ENCODE measurements around the gene VIM. TPM values are rescaled to one million over a fixed set of nuclear protein-coding genes. Genes with fewer than 3 reads are reported as not detected.

VIM gene
- total RNA-seq, 8 experiments from 2014 or later, result 509 to 5,662 (median 997) TPM

DNA sequence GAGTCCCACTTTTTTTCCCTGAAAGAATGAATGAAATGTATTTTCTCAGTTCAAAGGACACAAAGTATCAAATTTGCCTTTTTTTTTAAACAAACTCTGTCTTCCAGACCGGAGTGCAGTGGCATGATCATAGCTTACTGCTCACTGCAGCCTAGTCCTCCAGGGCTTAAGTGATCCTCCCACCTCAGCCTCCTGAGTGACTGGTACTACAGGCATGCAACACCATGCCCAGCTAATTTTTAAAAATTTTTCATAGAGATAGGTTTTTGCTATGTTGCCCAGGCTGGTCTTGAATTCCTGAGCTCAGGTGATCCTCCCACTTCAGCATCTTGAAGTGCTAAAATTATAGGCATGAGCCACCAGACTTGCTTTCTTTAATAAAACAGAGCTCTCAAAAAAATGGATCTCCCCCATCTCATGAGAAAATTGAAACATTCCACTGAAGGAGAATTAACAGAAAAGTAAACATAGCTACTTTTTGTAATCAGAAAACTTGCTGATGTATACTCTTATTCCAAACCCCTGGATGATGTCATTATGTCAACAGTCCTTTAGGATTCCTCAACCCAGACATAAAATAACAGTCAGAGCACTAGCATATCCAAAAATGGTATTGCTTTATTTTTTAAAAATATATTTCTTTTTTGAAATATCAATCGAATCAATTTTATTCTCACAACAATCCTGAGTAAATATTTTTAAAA lies 14.2 kb upstream of the VIM start:
- in situ Hi-C loops (cut with MboI; ENCODE audit: low pct_unique_long_range_greater_than_20kb in 2 of 9, low sequenced_read_pairs in 9 of 9, unreplicated experiment in 9 of 9), result loop anchor here in 1 of 9 experiments (25.0 kb wide), 1 partner anchor 176 kb away; no protein-coding TSS in a partner anchor

DNA sequence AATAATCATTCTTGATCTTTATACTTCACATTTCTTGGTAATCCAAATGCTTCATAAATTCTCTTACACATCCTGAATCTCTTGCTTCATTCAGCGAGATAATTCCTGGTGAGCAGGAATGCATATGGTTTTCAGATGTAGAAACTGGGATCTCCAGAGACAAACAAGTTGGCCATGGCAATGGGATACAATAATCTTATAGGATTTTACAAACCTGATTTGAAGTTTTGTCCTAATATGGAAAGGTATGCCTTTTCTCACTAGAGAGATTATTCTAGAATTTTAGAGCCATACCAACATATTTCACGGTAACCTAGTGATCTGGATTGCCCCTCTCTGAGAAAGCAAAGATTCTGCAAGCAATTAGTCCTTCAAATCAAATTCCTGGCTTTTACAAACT lies 13.5 kb upstream of the VIM start:
- H3K27ac ChIP-seq, result no peak overlapping the region
- WGBS, 10 experiments, result 0 to 100% (median 75%) methylated on average over 1 to 2 of the region's 2 CpGs; no CpG with 5 or more reads in 2 of the 10 experiments
- peak in 1 of 8 experiments; percentile 5 for ATAC-seq (replicated peaks in 6 of 8)
- in situ Hi-C loops (cut with MboI; ENCODE audit: low pct_unique_long_range_greater_than_20kb in 2 of 9, low sequenced_read_pairs in 9 of 9, unreplicated experiment in 9 of 9), result loop anchor here in 1 of 9 experiments (25.0 kb wide), 1 partner anchor 177 kb away; no protein-coding TSS in a partner anchor
- no peak overlapping the region for H3K4me3 ChIP-seq
- H3K4me1 ChIP-seq (replicated peaks in 1 of 2), result peaks cover 0 to 7% of the 10 kb centered on the region in 2 donors

More for the DNA sequence above, 14.2 kb upstream of the VIM start:
- 0 to 100% (median 72%) methylated on average over 1 to 2 of the region's 2 CpGs for WGBS, 10 experiments
- no peak for ATAC-seq (replicated peaks in 6 of 8)
- H3K4me1 ChIP-seq (replicated peaks in 1 of 2), result peaks cover 0 to 7% of the 10 kb centered on the region in 2 donors
- H3K27ac ChIP-seq, result no peak overlapping the region
- H3K4me3 ChIP-seq, result no peak overlapping the region

DNA sequence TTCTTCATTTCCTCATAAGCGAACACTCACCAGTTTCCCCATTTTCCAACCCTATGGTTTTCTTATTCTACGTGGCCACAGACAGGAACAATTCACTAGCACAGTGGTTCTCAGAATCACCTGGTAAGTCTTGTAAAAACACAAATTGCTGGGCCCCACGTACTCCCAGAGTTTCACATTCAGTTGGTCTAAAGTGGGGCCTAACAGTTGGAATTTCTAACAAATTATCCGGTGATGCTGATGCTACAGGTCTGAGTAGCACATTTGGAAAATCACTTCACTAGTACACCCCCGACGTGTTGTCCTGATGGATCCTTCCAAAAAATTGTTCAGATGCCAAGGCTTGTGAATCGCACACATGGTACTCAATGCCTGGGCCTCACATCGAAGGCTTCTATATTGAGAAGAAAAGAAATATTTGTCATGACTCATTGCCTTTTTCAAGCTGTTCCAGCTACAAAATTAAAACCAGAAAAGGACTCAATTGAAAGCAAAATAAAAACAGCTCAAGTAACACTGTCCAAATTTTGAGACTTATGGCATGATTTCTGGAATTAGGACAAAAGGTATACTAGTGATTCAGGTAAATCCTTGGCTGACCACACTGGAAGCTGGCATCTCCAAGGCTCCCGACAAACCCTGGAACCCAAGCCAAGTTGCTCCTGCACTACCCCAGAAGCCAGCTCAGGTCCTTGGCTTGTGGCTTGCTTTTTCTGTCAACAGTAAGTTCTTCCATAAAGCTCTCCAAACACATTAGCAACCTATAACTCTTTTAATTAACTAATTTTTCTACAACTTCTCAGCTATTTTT lies 12.9 kb upstream of the VIM start:
- H3K4me3 ChIP-seq, result no peak overlapping the region
- peak in 5 of 8 experiments; percentile 20 to 72 (median 48) for ATAC-seq (replicated peaks in 6 of 8)
- WGBS, 10 experiments, result 3 to 92% (median 79%) methylated on average over 1 to 9 of the region's 9 CpGs
- in situ Hi-C loops (cut with MboI; ENCODE audit: low pct_unique_long_range_greater_than_20kb in 2 of 9, low sequenced_read_pairs in 9 of 9, unreplicated experiment in 9 of 9), result loop anchor here in 1 of 9 experiments (25.0 kb wide), 1 partner anchor 178 kb away; no protein-coding TSS in a partner anchor
- H3K4me1 ChIP-seq (replicated peaks in 1 of 2), result peaks cover 0 to 7% of the 10 kb centered on the region in 2 donors
- H3K27ac ChIP-seq, result no peak overlapping the region

DNA sequence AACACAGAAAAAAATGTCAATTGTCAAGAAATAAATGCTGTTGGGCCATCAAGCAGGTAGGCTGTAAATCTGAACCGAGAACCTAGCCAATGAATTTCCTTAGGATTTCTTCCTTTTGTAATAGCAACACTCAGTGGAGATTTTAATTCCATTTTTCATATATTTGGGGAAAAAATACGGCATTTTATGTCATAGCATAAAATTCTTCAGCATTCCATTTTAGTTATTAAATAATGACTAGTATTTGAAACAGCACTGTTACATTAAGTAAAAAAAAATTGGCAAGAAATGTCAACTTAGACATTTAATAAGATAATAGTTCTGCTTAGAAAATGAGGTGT lies 12.3 kb upstream of the VIM start:
- in situ Hi-C loops (cut with MboI; ENCODE audit: low pct_unique_long_range_greater_than_20kb in 2 of 9, low sequenced_read_pairs in 9 of 9, unreplicated experiment in 9 of 9), result loop anchor here in 1 of 9 experiments (25.0 kb wide), 1 partner anchor 178 kb away; no protein-coding TSS in a partner anchor
- WGBS, 10 experiments, result 8 to 100% (median 89%) methylated on average over 1 to 2 of the region's 2 CpGs

DNA sequence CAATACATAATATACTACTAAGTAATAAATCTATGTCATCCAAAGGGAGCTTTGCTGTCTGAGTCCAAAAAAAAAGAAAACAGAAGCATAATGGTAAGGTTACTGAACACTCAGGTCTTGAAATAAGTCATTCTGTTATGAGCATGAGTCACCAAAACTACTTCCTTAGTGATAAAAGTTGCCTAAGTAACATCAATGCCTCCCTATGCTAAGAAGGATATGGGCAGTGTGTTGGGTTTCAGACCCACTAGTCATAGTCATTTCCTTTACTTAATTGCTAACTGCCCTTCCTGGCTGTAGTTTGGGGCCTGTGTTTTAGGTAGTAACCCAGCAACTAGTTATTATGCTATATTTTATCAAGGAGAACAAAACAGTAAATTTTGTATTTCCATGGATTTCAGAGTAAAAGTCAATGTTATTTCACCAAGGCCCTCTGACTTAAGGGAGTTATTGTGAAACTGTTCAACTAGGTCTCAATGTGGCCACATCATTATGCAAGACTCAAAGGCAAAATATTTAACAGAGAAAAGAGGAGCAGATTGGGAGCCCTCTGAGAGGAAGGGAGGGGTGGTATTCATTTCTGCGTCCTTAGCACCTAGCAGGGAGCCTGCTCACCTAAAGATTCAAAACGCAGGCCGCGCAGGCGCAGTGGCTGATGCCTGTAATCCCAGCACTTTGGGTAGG lies 11.7 kb upstream of the VIM start:
- peaks cover 0 to 7% of the 10 kb centered on the region in 2 donors for H3K4me1 ChIP-seq (replicated peaks in 1 of 2)
- ATAC-seq (replicated peaks in 6 of 8), result peak in 5 of 8 experiments; percentile 63 to 94 (median 82)
- H3K4me3 ChIP-seq, result no peak overlapping the region
- WGBS, 10 experiments, result 0 to 96% (median 80%) methylated on average over 1 to 4 of the region's 5 CpGs; no CpG with 5 or more reads in 3 of the 10 experiments
- in situ Hi-C loops (cut with MboI; ENCODE audit: low pct_unique_long_range_greater_than_20kb in 2 of 9, low sequenced_read_pairs in 9 of 9, unreplicated experiment in 9 of 9), result loop anchor here in 1 of 9 experiments (25.0 kb wide), 1 partner anchor 179 kb away; no protein-coding TSS in a partner anchor
- H3K27ac ChIP-seq, result no peak overlapping the region

More for the DNA sequence above, 12.3 kb upstream of the VIM start:
- peaks cover 0 to 7% of the 10 kb centered on the region in 2 donors for H3K4me1 ChIP-seq (replicated peaks in 1 of 2)
- ATAC-seq (replicated peaks in 6 of 8), result no peak
- H3K27ac ChIP-seq, result no peak overlapping the region
- H3K4me3 ChIP-seq, result no peak overlapping the region

DNA sequence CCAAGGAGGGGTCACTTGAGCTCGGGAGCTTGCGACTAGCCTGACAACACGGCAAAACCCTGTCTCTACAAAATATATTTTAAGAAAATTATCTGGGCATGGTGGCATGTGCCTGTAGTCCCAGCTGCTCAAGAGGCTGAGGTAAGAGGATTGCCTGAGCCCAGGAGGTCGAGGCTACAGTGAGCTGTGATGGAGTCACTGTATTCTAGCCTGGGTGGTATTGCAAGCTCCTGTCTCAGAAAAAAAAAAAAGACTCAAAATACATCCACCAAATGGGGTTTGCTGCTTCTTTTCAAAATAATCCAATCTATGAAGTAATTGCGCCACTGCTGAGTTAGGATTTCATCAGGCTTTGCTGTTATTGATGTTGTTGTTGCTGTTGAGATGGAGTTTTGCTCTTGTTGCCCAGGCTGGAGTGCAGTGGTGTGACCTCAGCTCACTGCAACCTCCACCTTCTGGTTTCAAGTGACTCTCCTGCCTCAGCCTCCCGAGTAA lies 11.1 kb upstream of the VIM start:
- H3K4me3 ChIP-seq, result no peak overlapping the region
- WGBS, 10 experiments, result 23 to 100% (median 82%) methylated on average over 1 to 6 of the region's 6 CpGs; no CpG with 5 or more reads in 3 of the 10 experiments
- H3K4me1 ChIP-seq (replicated peaks in 1 of 2), result peaks cover 0 to 7% of the 10 kb centered on the region in 2 donors
- ATAC-seq (replicated peaks in 6 of 8), result no peak
- in situ Hi-C loops (cut with MboI; ENCODE audit: low pct_unique_long_range_greater_than_20kb in 2 of 9, low sequenced_read_pairs in 9 of 9, unreplicated experiment in 9 of 9), result loop anchor here in 1 of 9 experiments (25.0 kb wide), 1 partner anchor 180 kb away; no protein-coding TSS in a partner anchor
- no peak overlapping the region for H3K27ac ChIP-seq

DNA sequence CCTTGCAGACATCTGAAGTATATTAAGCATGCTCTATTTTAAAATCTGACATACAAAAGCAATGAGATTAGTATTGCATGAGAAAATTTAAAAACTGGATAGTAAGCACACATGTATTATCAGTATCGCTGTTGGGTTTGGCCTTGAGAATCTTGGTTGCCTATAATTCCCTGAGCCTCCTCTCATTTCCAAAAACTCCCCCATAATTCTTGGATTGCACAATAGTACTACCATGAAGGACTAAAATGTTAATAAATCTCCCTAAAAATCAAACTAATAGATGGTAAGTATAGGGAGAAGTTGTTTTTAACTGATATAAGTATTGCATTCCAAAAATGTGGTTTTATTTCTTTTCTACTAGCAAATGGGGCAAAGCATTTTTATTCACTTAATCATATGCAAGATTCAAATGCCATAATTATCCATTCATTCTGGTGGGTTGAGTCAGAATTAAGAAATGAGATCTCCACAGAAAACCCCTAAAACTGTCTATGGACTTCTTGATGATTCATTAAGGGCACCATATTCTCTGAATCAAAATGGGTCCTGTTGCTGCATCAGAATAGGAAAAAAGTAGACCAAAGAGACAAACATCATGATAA lies 10.3 kb upstream of the VIM start:
- Histone ChIP-seq H3K4me3 (no peak overlapping the region), H3K27ac (no peak overlapping the region), H3K4me1 (replicated peaks in 1 of 2) (peaks cover 0 to 7% of the 10 kb centered on the region in 2 donors)
- no peak for ATAC-seq (replicated peaks in 6 of 8)
- 75 to 100% (median 89%) methylated on average over 1 of the region's 1 CpG; no CpG with 5 or more reads in 3 of the 10 experiments for WGBS, 10 experiments
- in situ Hi-C loops (cut with MboI; ENCODE audit: low pct_unique_long_range_greater_than_20kb in 2 of 9, low sequenced_read_pairs in 9 of 9, unreplicated experiment in 9 of 9), result loop anchor here in 1 of 9 experiments (25.0 kb wide), 1 partner anchor 180 kb away; no protein-coding TSS in a partner anchor

DNA sequence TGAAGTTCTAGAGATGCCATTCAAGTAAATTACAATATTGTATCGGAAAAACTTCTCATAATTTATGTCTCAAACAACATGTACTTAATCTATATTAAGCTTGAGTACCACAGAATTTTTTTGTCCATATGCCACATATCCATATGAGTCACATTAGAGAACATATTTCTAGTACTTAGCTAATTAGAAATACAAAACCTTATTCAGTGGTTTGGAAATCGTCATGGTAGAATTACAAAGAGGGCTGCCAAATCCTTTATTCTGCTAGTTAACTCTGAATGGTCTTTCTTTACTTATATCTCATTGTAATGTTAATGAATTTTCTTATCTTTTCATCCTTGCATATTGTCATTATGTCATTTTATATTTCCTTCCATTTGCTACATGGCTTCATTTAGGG lies 9.0 kb upstream of the VIM start:
- 0 to 74% (median 56%) methylated on average over 1 to 2 of the region's 2 CpGs; no CpG with 5 or more reads in 1 of the 10 experiments for WGBS, 10 experiments
- H3K4me1 ChIP-seq (replicated peaks in 1 of 2), result peaks cover 0 to 7% of the 10 kb centered on the region in 2 donors
- no peak overlapping the region for H3K27ac ChIP-seq
- H3K4me3 ChIP-seq, result no peak overlapping the region
- ATAC-seq (replicated peaks in 6 of 8), result no peak
- in situ Hi-C loops (cut with MboI; ENCODE audit: low pct_unique_long_range_greater_than_20kb in 2 of 9, low sequenced_read_pairs in 9 of 9, unreplicated experiment in 9 of 9), result loop anchor here in 1 of 9 experiments (25.0 kb wide), 1 partner anchor 182 kb away; no protein-coding TSS in a partner anchor

DNA sequence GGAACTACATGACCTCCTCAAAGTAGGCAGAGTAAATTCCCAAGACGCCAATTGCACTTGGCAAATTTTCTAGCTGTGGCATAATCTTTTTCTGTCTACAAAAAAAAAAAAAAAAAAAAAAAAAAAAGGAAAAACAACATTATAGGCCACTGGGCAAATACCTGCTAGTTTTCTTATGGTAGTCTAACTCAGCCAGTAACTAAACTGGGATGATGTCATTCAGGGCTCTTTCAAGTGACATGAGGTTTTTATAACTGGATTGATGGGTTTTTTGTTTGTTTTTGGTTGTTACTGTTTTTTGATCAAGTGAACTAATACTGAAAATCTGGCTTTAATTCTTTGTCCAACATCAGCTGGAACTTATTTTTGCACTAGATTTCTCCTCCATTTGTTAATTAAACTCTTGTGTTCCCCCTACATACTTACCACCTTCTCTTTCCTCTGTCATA lies 7.4 kb upstream of the VIM start:
- in situ Hi-C loops (cut with MboI; ENCODE audit: low pct_unique_long_range_greater_than_20kb in 2 of 9, low sequenced_read_pairs in 9 of 9, unreplicated experiment in 9 of 9), result loop anchor here in 1 of 9 experiments (25.0 kb wide), 1 partner anchor 183 kb away; no protein-coding TSS in a partner anchor
- H3K4me1 ChIP-seq (replicated peaks in 1 of 2), result peaks cover 0 to 3% of the 10 kb centered on the region in 2 donors
- H3K4me3 ChIP-seq, result no peak overlapping the region
- H3K27ac ChIP-seq, result no peak overlapping the region
- ATAC-seq (replicated peaks in 6 of 8), result no peak
- WGBS, 10 experiments, result 43 to 100% (median 83%) methylated on average over 1 of the region's 1 CpG; no CpG with 5 or more reads in 3 of the 10 experiments

DNA sequence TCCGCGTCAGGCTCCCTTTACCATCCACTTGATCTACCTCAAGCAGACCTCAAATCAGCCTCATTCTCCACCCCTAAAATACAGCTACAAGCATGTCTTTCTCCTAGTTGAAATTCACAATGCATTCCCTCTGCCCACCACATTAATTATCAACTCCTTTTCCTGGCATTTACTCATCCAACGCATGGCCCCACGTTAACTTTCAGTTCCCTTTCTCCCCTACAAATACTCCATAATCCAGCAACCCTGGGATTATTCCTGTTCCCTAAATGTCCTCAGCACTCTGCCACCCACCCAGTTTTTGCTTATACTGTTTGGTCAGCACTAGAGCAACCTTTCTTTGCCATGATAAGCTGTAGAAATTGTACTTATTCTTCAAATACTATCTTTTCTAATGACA lies 5.7 kb upstream of the VIM start:
- 40 to 90% (median 76%) methylated on average over 1 to 4 of the region's 4 CpGs; no CpG with 5 or more reads in 1 of the 10 experiments for WGBS, 10 experiments
- no peak for ATAC-seq (replicated peaks in 6 of 8)
- no peak overlapping the region for H3K27ac ChIP-seq
- no peak overlapping the region for H3K4me3 ChIP-seq
- in situ Hi-C loops (cut with MboI; ENCODE audit: low pct_unique_long_range_greater_than_20kb in 2 of 9, low sequenced_read_pairs in 9 of 9, unreplicated experiment in 9 of 9), result loop anchor here in 1 of 9 experiments (25.0 kb wide), 1 partner anchor 185 kb away; no protein-coding TSS in a partner anchor
- H3K4me1 ChIP-seq (replicated peaks in 1 of 2), result peaks cover 4 to 5% of the 10 kb centered on the region in 2 donors

DNA sequence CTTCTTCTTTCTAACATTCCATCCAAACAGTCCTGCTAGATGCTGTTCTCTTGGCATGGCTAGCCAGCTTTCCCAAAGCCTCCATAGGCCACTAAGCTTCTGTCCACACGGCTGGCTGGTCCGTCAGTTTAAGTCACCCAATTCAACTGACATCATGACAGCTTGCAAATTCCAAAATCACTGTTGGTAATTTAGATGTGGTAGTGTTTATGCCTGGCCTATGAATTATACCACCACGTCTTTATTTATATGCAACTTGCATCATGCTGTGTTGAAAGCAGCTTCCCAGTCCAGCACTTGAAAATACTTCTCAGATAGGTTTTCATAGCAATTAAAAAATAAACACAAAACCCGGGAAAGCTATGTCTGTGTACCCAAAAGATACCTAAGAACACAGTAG lies 2.2 kb upstream of the VIM start:
- 60 to 86% (median 79%) methylated on average over 1 to 4 of the region's 4 CpGs; no CpG with 5 or more reads in 2 of the 10 experiments for WGBS, 10 experiments
- H3K27ac ChIP-seq, result no peak overlapping the region

More for the DNA sequence above, 2.2 kb upstream of the VIM start:
- in situ Hi-C loops (cut with MboI; ENCODE audit: low pct_unique_long_range_greater_than_20kb in 2 of 9, low sequenced_read_pairs in 9 of 9, unreplicated experiment in 9 of 9), result loop anchor here in 1 of 9 experiments (25.0 kb wide), 1 partner anchor 239 kb away; no protein-coding TSS in a partner anchor
- Histone ChIP-seq H3K4me3 (no peak overlapping the region), H3K4me1 (replicated peaks in 1 of 2) (peaks cover 4 to 5% of the 10 kb centered on the region in 2 donors)
- no peak for ATAC-seq (replicated peaks in 6 of 8)
